Stimulated activated CD8-positive, alpha-beta memory T cell treated with anti-CD3 and anti-CD28 coated beads, Interleukin-15, amount 100 ng/mL, for 24 hours (primary cell): ENCODE results near the gene ABHD5.
A peak's percentile ranks its signal among the peaks of the same experiment; 100 is the strongest.

Experiments used
- DNase-seq: peaks from one replicate; pipeline ENCODE4 v3.0.0-alpha.2; 2020; ENCODE audit warnings: low read depth

Gene ABHD5

DNA sequence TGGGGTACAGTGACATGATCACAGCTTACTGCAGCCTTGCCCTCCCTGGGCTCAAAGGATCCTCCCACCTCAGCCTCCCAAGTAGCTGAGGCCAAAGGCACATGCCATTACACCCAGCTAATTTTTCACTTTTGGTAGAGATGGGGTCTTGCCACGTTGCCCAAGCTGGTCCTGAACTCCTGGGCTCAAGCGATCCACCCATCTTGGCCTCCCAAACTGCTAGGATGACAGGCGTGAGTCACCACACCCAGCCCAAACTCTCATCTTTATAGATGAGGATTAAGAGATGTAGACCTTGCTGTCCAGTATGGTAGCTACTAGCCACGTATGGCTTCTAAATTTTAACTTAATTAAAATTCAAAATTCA, 4.4 kb upstream of the ABHD5 start:
- no peak for DNase-seq

DNA sequence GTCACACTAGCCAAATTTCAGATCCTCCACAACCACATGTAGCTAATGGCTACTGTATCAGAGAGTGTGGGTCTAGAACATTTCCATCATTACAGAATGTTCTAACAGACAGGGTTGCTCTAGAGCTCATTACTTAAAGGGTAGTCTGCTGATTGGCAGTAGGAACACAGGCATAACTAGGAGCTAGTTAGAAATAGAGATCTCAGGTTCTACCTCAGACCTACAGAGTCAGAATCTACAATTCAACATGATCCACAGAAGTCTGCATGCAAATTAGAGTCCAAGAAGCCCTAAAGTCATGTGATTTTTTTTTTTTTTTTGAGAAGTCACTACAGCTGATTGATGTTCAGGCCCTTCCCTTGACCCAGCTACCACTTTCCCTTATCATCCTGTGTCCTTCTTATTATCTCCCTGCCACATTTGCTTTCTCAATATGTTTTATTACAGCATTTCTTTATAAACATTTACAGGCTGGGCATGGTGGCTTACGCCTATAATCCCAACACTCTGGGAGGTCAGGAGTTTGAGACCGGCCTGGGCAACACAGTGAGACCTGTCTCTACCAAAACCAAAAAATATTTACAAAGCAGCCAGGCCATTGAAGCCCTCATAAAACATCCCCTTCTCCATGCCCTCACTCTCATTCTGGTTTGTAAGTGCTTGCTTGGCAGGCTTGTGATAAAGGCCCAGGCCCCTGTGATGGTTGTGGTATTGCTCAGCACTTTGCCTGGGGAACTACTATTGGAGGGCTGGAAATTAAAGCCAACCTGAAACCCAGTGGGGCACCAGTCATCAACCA, 3.8 kb upstream of the ABHD5 start:
- no peak for DNase-seq

DNA sequence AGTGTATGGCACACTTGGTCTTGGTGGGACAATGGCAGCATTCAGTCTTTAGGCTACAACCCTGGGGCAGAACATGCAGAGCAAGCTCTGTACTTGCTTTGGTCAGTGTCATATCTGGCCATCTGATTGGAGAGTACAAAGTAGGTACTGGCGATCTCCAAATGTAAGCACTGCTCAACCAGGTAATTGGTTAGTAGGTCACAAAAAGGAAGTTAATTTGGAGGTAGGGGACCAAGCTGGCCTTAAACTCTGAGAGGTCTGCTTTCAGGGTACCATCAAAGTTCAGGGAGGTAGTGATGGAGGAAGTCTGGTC, 3.3 kb upstream of the ABHD5 start:
- DNase-seq: no peak

DNA sequence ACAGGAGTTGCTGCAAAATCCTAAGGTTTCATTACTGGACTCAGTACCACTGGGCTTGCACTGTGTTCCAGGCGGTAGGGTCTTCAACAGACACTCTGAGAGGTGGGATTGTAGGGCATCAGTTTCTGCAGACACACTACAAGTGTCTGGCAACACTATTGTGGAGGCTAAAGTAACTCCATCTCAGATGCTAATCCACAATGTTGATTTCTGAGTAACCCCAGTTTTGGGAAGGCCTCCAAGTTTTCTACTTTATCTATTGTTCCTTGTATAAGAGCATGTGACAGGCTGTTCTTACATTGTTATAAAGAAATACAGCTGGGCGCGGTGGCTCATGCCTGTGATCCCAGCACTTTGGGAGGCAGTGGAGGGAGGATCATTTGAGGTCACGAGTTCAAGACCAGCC, 2.5 kb upstream of the ABHD5 start:
- DNase-seq: no peak

DNA sequence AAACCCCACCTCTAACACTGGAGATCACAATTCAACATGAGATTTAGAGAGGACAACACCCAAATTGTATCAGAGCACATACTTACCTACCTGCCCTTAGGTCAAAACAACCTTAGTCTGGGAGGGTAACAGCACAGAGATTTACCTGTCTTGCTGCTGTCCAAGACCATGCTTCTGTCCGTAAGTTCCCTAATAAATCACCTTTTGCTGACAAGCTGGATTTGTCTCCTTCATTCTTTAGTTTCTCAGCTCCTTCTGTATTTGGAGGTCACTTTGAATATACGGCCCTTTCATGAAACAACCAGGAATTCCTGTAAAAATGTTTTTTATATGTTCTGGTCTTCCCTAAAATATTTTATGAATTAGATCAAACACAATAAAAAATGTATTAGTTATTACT, 1.6 kb upstream of the ABHD5 start:
- no peak for DNase-seq

DNA sequence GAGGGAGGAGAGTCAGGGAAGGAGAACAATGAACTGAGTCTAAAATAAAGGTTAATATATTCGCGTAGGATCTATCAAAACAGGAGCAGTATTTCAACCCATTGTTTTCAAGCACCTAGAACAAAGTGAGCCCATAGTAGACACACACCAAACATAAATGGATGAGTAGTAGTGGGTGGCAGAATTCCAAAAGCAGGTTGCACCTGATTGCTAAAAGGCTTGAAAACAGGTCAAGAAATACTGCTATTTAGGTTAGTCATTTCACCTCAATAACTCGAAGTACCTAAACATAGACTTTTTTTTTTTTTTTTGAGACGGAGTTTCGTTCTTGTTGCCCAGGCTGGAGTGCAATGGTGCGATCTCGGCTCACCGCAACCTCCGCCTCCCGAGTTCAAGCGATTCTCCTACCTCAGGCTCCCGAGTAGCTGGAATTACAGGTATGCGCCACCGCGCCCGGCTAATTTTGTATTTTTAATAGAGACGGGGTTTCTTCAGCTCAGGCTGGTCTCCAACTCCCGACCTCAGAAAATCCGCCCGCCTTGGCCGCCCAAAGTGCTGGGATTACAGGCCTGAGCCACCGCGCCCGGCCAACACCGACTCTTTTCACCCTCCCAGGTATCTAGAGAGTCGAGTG, 855 bp upstream of the ABHD5 start:
- DNase-seq: no peak

DNA sequence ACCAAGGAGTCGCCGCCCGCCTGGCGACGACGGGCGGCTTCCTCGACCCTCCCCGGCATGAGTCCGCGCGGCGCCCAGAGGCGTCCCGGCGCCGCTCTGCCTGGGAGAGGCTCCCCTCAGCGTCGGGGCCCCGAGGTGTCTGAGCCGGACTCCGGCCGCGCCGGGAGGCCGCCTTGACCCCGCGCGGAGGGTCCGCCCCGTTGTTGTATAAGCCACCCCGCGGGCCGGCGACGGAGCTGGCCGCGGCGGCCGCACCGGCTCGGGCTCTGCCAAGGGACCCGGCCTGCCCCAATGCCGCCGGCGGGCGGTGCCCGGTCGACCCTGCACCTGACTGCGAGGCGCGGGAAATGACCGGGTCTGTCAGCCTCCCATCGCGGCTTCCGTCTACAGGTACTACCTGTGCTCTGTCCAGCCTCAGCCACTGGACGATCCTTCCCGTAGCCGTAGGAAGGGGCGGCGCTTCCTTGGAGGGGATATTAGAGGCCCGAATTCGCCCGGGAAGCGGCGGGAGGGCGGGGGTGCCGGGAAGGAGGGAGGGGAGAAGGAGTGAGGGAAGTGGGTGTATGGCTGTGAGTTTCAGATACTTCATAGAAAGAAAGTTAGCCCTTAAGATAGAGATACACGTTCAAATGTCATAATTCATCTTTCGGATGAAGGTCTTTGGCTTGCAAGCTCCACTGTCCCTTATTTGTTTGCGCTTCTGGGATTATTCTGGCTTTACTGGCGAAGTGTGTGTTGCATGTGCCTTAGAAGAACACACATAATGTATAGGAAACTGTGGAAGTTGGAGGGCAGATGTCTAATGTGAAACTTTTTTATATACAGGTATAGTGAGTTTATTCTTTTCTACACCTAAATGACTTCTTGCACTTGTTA, 620 bp downstream of the ABHD5 start:
- peak; percentile 3 for DNase-seq

DNA sequence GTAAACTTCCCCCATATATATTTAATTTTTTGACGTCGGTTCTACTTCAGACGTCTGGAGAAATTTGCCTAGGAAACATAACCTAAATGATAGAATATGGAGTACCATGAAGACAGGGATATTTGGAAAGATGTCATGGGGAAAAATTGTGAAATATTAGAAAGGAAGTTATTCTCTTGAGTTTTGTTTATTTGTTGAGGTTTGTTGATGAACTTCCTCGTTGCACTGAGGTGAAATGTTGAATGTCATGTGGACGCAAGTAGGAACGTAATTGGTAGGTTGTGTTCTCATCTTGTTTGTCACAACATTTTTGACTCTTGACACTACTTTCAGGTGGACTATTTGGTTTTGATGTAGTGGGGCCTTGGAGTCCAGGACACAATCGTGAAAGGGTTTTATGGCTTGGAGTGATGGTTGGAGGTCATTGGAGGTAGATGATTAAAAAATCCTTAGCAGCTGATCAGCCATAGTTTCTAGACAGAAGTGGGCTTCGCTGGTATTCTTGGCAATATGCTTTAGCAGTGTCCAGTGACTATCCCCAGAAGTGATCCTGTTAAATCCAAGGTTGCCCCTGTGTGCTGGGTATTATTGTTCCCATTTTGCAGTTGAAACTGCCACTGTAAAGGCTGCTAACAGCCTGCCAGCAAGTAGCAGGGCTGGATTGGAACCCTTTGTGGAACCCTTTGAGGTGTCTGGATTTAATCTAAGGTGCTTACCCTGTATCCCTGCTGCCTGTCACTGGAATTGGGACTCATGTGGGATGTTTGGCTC, 1.5 kb downstream of the ABHD5 start:
- DNase-seq: no peak

DNA sequence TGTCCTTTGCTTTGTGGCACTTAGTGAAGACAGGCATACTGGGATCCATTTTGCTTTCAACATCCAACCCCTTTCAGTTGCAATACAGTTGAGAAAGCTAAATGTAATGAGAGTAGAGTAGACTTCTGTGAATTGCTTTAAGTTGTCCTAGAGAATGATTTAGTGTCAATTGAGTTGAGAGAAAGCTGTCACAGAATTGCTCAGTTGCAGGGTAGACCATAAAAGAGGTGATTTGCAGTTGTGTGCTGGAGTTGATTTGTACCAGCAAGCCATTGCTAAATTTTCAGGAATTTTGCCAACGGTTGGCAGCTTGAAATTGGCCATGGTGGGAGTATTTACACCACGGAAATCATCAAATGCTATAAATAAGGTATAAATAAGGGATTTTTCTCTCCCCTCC, 2.2 kb downstream of the ABHD5 start:
- DNase-seq: no peak

DNA sequence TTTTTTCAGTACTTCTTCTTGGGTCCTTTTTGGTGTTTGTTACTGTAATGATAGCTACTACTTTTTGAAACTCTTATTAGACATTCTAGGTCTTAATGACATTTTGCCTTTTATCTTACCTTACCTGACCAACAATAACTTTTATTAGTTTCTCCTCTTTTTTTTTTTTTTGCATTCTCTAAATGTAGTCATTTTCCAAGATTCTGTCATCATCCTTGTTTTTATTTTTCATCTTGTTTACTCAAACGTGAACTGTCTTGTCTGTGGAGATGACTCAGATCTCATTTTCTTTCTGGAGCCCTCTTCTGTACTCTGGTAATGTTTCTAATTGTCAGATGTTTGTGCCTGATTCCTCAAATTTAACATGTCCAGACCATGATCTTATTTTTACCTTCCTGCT, 2.9 kb downstream of the ABHD5 start:
- no peak for DNase-seq

DNA sequence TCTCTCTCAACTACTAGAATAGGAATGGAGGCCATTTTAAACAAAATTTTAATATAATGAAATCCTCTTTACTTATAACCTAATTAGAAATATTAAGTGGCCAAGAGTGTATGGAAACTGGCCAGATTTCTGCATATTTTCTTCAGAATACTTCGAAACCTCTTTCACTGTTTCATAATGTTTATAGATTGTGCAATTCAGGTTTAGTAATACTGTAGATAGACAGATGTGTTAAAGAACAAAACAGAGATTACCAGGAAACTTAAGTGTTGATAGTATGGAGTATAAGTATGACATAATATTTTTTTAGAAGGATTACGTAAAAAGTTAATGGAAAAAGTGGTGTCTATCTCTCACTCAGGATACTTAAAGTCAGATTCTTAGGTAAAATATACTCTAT, 4.7 kb downstream of the ABHD5 start:
- DNase-seq: no peak

DNA sequence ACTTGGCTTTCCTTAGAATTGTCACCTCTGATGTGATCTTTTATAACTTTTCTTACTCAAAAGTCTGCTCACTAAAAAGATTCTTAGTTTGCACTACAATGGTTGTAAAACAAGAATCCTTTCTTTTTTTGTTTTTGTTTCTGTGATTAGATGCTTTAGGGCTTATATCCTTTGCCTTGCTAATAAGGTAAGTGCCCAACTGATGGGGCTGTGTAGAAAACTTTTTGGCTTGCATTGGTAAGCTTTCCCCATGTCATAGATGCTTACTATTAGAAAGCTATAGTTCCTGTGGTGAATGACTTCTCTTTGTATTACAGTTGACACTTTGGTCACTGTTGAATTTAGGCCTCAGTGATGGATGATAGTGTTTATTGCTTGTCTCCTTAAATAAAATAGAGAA, 5.1 kb downstream of the ABHD5 start:
- no peak for DNase-seq

DNA sequence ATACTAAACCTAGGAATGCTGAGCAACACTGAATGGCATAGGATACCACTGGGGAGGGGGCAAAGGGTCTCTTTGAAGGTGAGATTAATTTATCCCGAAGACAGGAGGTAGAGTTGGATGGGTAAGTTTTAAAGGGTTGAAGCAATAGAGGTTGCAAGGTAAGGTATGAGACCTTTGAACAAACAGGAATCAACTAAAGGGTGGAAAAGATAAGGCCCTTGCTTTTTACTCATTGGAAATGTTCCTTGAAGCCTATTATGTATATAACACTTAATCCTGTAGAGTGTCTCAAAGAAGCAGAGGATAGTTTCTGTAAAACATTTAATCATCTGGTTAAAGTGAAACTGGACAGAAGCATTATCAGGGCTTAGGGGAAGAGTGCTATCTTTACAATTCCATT, 5.7 kb downstream of the ABHD5 start:
- no peak for DNase-seq

DNA sequence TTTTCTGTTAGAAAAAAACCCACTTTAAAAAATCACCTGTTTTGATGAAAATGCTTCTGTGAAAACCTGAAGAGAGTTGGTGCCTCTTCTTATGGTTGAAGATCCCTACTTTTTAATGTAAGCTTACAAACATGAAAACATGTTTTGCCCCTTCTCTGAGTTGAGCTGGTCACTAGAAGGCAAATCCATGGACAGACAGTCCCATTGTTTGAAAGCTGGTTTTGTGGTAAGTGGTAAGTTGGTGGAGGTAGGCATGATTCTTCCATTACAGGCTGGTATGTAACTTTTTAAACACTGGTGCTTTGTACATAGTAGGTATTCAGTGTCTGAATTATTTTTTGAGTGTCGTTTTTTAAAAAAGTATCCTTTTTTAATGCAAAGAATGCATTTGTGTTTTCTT, 6.1 kb downstream of the ABHD5 start:
- DNase-seq: no peak

DNA sequence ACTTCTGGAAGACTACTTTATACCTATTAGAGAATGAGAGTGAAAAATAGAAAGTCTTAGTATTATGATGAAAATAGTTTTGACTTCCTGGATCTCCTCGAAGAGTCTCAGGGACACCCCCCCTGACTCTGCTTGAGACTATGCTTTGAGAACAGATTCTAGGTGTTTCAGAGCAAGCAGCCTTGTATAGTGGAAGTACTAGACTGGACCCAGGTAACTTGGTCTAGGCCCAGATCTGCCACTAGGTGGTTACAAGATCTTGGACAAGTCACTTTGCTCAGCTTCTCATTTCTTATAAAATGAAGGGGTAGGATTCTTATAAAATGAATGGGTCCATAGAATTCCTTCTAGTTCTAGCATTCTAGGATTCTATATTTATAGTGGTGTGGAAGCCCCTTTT, 9.1 kb downstream of the ABHD5 start:
- DNase-seq: no peak

DNA sequence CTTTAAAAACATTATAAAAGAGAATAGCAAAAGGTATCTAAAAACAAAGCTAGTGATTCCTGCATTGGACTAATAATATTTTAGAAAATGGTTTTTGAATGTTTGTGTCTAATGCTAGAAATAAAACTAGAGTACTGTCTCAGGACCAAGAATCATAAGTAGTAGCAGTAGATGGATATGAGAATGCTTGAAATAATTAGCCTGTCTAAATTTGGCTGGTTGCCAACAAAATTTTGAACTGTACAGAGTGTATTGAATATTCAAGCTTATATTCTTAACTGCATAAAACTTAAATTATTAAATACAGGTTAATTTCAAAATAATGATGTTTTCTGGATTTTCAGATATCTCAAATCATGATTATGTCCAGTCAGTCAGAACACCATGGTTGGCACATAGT, 14.0 kb downstream of the ABHD5 start:
- DNase-seq: no peak

DNA sequence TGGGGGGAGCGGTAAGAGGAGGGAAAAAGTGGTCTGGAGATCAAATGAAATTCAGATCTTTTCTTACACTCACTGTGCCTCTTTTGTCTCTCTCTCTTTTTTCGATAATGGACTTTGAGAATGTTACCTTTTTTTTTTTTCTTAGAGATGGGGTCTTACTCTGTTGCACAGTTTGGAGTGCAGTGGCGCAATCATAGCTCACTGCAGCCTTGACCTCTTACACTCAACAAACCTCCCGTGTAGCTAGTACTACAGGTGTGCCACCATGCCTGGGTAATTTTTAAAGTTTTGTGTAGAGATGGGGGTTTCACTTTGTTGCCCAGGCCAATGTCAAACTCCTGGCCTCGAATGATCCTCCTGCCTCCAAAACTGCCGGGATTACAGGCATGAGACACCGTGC, 15.6 kb downstream of the ABHD5 start:
- DNase-seq: no peak

DNA sequence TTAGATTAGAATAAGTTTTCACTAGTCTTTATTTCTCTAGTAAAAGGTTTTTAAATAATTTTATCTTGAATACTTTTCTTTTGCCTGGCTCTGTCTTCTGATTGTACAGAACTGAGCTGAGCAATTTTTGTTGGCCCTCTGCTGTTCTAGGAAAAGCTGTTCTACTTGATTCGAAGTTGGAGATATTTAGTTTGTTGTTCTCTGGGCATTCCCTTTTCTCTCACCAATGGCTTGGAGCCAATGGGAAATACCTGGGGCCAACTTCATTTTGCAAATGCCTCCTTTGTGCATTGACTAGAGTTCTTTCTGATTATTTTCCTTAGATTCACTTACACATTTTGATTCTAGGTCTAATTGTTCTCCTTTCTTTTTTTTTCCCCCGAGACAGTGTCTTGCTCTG, 16.5 kb downstream of the ABHD5 start:
- no peak for DNase-seq

DNA sequence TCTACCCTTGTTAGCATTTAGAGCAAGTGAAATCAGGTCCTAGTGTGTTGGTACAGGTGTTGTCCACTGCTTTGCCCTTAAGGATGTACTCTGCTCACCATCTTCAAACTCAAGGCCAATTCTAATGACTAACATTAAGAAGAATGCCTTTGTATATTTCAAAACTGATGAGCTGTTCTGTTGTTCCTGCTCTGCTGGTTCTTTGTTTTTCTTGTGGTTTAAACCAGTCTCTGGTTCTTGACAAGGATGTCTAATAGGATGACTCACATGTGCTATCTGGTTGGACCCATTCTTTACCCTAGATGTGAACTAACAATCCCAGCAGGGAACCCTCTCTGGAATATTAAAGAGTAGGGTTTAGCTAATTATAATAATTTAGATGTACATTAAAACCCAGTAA, 17.3 kb downstream of the ABHD5 start:
- no peak for DNase-seq

DNA sequence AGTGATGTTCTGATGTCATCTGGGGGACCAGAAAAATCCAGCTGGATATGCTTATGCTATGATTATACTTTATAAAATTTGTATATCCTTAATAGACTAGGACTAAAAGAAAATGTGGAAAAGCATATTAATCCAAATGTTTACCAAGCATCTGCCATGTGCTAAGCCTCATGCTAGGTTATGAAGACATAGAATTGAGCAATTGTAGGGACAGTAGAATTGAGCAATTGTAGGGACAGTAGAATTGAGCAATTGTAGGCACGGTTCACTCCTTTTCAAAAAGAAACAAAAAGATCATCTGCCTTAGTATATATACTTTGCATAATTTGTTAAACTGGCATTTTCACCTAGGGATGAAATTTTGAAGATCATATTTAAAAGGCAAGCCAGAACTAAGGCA, 18.3 kb downstream of the ABHD5 start:
- DNase-seq: no peak

DNA sequence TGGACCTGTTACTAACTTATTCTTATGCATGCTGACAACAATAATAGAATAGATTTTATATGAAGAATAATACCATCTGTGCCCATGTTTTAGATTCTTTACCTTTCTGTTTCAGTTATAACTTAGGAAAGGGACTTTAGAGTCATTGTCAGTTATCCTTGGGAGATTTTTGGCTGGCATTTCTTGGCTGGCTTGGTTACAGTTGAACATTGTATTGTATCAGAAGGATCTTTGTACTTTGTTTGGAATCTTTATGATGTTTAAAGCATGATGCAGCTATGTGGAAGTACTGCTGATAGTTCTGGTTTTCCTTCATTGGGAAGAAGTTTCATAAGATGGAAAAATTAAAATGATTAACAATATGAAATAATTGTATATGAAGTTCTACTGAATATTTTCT, 19.9 kb downstream of the ABHD5 start:
- no peak for DNase-seq

DNA sequence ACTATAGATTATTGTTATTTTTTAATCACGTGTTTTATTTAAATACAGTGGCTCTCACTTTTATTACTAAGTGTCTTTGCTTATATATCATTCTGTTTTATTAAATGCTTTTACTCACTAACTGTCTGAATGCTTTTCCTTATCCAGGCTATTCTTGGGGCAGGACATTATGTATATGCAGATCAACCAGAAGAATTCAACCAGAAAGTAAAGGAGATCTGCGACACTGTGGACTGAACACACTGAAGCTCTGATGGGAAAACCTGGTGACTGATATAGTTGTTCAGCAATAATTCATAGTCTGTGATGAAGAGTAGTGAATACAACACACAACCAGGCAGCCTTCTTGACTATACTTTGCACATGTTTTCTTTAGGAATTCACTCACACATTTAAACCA, 27.6 kb downstream of the ABHD5 start:
- DNase-seq: no peak
